Stimulated activated CD4-positive, alpha-beta T cell treated with anti-CD3 and anti-CD28 coated beads, Interleukin-1b, Interleukin-23, amount 100 ng/mL, for 24 hours (primary cell): ENCODE measurements around the gene GPR146.
"Not testable (repeated sequence)": the region's sequence is repeated elsewhere in the genome, so short reads cannot be mapped to it uniquely, and the experiment has no call there.

Experiments
- DNase-seq, 4 experiments: peaks; one replicate each; pipeline ENCODE4 v3.0.0-alpha.2; 2020; ENCODE audit warnings: low read depth in 4 of 4, low spot score in 1 of 4

The GPR146 gene

GRCh38 chr7:1024876-1025742 lies 19.2 kb upstream of the GPR146 start:
- DNase-seq = no peak

GRCh38 chr7:1025743-1026581 lies 18.4 kb upstream of the GPR146 start:
- no peak for DNase-seq

- no peak for DNase-seq
Measured at GRCh38 chr7:1026721-1027161, 17.6 kb upstream of the GPR146 start.

GRCh38 chr7:1027242-1028043 lies 16.9 kb upstream of the GPR146 start:
- DNase-seq = no peak

- peak; percentile 50 to 84 (median 74) for DNase-seq
Measured at GRCh38 chr7:1028044-1028770, 16.1 kb upstream of the GPR146 start.

- peak; percentile 15 to 54 (median 38) for DNase-seq
Measured at GRCh38 chr7:1028775-1029636, 15.3 kb upstream of the GPR146 start.

- no peak for DNase-seq
Measured at GRCh38 chr7:1029637-1030443, 14.5 kb upstream of the GPR146 start.

- no peak for DNase-seq
Measured at GRCh38 chr7:1030444-1031070, 13.8 kb upstream of the GPR146 start.

- no peak for DNase-seq
Measured at GRCh38 chr7:1031716-1032455, 12.5 kb upstream of the GPR146 start.

- DNase-seq = no peak
Measured at GRCh38 chr7:1032536-1033181, 11.7 kb upstream of the GPR146 start.

- no peak for DNase-seq
Measured at GRCh38 chr7:1033546-1034145, 10.7 kb upstream of the GPR146 start.

- DNase-seq = not testable (repeated sequence)
Measured at GRCh38 chr7:1034769-1035168, 9.6 kb upstream of the GPR146 start.

- DNase-seq = not testable (repeated sequence)
Measured at GRCh38 chr7:1036164-1036928, 8.0 kb upstream of the GPR146 start.

GRCh38 chr7:1040233-1040632 lies 4.1 kb upstream of the GPR146 start:
- not testable (repeated sequence) for DNase-seq

GRCh38 chr7:1040790-1041189 lies 3.6 kb upstream of the GPR146 start:
- DNase-seq = no peak
